Daoy (cell line): ENCODE data around the gene LRP10. TPM values are rescaled to one million over a fixed set of nuclear protein-coding genes. Genes with fewer than 3 reads are reported as not detected.

ENCODE experiments used
- DNase-seq: peaks from one replicate; pipeline ENCODE4 v3.0.0-alpha.2; 2015; ENCODE audit warnings: low read depth
- total RNA-seq: library from RNA; depleted of rRNA; stranded (reverse); fragments of >200 nt; shearing (Covaris generic); gene quantifications from 2 replicates; pipeline ENCODE4 v1.2.3, GENCODE V29; 2014; rRNA removed

The LRP10 gene
- total RNA-seq, 1 experiment from 2014 or later = 21.1 TPM

GRCh38 chr14:22918804-22919600 lies 47.5 kb downstream of the LRP10 start, which contains the start of gene RBM23:
RBM23 (minus strand) TSS chr14:22919149.
- DNase-seq = peak; percentile 100

- DNase-seq = no peak
These were observed 48.0 kb downstream of the LRP10 start for GRCh38 chr14:22919601-22919921.

GRCh38 chr14:22920697-22921096 lies 49.2 kb downstream of the LRP10 start:
- DNase-seq = no peak

GRCh38 chr14:22922294-22922693 lies 50.8 kb downstream of the LRP10 start:
- DNase-seq = no peak

- DNase-seq = no peak
These were observed 52.2 kb downstream of the LRP10 start for GRCh38 chr14:22923746-22924145.

- DNase-seq = no peak
These were observed 54.0 kb downstream of the LRP10 start for GRCh38 chr14:22925513-22925912.

GRCh38 chr14:22926316-22926715 lies 54.8 kb downstream of the LRP10 start:
- no peak for DNase-seq

- DNase-seq = peak; percentile 13
These were observed 56.9 kb downstream of the LRP10 start for GRCh38 chr14:22928237-22929103.

GRCh38 chr14:22929104-22929960 lies 57.8 kb downstream of the LRP10 start, which contains the start of gene PRMT5:
PRMT5 (minus strand) TSS chr14:22929376; CDS start chr14:22929361, 15 bp downstream.
- DNase-seq = peak; percentile 100

- no peak for DNase-seq
These were observed 58.4 kb downstream of the LRP10 start for GRCh38 chr14:22929961-22930364.

Other genes with a start within 250 kb of the LRP10 start
- not detected in 2 replicates for gene OR6J1, start 227.4 kb upstream of the LRP10 start, total RNA-seq
- 89.7 and 96.9 TPM in 2 replicates for gene OXA1L, start 105.1 kb upstream of the LRP10 start, total RNA-seq
- gene SLC7A7, start 56.3 kb upstream of the LRP10 start, total RNA-seq = 0.51 and 1.8 TPM in 2 replicates
- 174 and 223 TPM in 2 replicates for gene MRPL52, start 41.9 kb upstream of the LRP10 start, total RNA-seq
- gene MMP14, start 35.2 kb upstream of the LRP10 start, total RNA-seq = 158 and 176 TPM in 2 replicates
- gene REM2, start 11.5 kb downstream of the LRP10 start, total RNA-seq = 0.74 TPM in 1 of 2 replicates, not detected in the other
- 105 and 120 TPM in 2 replicates for gene RBM23, start 47.4 kb downstream of the LRP10 start, total RNA-seq
- 150 and 184 TPM in 2 replicates for gene PRMT5, start 57.6 kb downstream of the LRP10 start, total RNA-seq
- gene HAUS4, start 85.3 kb downstream of the LRP10 start, total RNA-seq = 31.0 and 42.7 TPM in 2 replicates
- gene AJUBA, start 110.8 kb downstream of the LRP10 start, total RNA-seq = 70.2 and 94.8 TPM in 2 replicates
- gene C14orf93, start 138.4 kb downstream of the LRP10 start, total RNA-seq = 4.6 and 7.8 TPM in 2 replicates
- gene PSMB5, start 163.2 kb downstream of the LRP10 start, total RNA-seq = 476 and 523 TPM in 2 replicates
- gene PSMB11, start 170.5 kb downstream of the LRP10 start, total RNA-seq = not detected in 2 replicates
- gene CDH24, start 185.8 kb downstream of the LRP10 start, total RNA-seq = 4.2 and 5.5 TPM in 2 replicates
- 62.3 and 79.3 TPM in 2 replicates for gene ACIN1, start 223.4 kb downstream of the LRP10 start, total RNA-seq
- 66.5 and 80.1 TPM in 2 replicates for gene C14orf119, start 223.8 kb downstream of the LRP10 start, total RNA-seq
- not detected in 2 replicates for gene CIROP, start 233.2 kb downstream of the LRP10 start, total RNA-seq
- not detected in 2 replicates for gene CEBPE, start 247.5 kb downstream of the LRP10 start, total RNA-seq